T-helper 2 cell (primary cell): ENCODE results near the gene FTL.

Experiments used
- DNase-seq, 5 experiments: peaks; one replicate each; pipeline versions ENCODE4 v3.0.0 to v3.0.0-alpha.2; 2012 to 2022

Gene FTL

GRCh38 chr19:48946463-48947257 lies 18.4 kb upstream of the FTL start:
- no peak for DNase-seq

DNA sequence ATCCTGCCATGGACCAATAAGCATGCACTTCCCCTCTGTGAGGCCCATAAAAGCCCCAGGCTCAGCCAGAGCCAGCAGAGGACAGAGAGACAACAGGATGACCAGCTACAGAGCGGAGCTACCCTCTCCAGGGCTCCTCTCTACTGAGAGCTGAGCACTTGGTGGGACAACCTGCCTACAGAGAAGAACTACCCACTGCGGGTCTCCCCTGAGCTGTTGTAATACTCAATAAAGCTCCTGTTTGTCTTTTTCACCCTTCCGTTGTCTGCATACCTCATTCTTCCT lies 17.9 kb upstream of the FTL start:
- DNase-seq: no peak

- no peak for DNase-seq
Observed at GRCh38 chr19:48950159-48950558, 14.9 kb upstream of the FTL start.

DNA sequence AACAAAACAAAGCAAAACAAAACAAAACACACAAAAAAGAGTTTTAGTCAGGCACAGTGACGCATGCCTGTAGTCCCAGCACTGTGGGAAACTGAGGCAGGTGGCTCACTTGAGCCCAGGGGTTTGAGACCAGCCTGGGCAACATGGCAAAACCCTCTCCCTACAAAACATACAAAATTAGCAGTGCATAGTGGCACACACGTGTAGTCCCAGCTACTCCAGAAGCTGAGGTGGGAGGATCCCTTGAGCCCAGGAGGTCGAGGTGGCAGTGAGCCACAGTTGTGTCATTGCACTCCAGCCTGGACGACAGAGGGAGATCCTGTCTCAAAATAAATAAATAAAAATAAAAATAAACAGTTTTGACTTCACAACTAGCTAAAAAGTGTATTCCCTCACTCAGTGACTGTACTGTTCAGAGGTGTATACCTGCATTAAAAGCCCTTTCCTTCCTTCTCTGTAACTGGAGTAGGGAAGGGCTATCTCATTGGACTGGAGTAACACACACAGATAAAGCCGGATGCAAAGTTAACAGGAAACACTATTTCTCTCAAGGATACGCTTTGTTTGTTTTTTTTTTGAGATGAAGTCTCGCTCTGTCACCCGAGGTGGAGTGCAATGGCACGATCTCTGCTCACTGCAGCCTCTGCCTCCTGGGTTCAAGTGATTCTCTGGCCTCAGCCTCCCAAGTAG lies 14.1 kb upstream of the FTL start:
- DNase-seq: no peak

GRCh38 chr19:48953141-48953540 lies 12.0 kb upstream of the FTL start:
- DNase-seq: no peak

DNA sequence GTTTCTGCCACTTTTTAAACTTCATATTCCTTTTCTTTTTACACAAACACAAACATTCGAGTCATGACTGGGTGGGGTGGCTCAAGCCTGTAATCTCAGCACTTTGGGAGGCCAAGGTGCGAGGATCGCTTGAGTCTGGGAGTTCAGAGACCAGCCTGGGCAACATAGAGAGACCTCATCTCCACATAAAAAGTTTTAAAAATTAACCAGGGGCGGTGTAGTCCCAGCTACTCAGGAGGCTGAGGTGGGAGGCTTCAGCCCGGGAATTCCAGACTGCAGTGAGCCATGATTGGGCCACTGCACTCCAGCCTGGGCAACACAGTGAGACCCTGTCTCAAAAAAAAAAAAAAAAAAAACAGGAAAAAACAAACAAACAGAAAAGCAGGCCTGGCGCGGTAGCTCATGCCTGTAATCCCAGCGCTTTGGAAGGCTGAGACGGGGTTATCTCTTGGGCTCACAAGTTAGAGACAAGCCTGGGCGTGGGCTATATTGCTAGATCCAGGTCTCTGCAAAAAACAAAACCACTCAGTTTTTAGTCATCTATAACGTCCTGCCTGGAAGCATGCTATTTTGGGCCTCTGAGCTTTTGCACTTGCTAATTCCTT lies 11.0 kb upstream of the FTL start:
- no peak for DNase-seq

DNA sequence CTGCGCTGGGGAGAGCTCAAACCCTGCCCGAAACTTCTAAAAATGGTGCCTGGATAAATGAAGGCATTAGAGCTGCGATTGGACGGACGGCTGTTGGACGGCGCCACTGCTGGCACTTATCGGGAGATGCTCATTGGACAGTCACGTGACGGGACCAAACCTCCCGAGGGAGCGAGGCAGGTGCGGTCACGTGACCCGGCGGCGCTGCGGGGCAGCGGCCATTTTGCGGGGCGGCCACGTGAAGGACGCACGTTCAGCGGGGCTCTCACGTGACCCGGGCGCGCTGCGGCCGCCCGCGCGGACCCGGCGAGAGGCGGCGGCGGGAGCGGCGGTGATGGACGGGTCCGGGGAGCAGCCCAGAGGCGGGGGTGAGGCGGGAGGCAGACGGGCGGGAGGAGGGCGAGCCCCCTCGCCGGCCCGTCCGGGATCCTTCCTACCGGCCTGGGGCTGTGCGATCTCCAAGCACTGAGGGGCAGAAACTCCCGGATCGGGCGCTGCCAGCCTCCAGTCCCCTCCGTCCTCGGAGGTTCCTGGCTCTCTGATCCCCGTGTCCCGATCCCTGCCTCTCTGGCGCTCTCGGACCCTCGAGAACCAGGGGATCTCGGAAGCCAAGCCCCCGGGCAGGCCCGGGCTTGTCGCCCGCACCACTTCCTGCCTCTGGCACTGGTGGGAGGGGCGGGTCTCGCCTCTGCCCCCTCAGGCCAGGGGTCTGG lies 10.4 kb upstream of the FTL start, which contains the start of gene BAX:
BAX (plus strand) TSS at position 281 of the 713 bp plus-strand sequence; CDS start at position 335, 54 bp downstream.
- DNase-seq: peak; percentile 66 to 96 (median 79)

GRCh38 chr19:48955308-48955958 lies 9.7 kb upstream of the FTL start:
- DNase-seq: no peak

- DNase-seq: no peak
Observed at GRCh38 chr19:48958006-48958405, 7.1 kb upstream of the FTL start.

DNA sequence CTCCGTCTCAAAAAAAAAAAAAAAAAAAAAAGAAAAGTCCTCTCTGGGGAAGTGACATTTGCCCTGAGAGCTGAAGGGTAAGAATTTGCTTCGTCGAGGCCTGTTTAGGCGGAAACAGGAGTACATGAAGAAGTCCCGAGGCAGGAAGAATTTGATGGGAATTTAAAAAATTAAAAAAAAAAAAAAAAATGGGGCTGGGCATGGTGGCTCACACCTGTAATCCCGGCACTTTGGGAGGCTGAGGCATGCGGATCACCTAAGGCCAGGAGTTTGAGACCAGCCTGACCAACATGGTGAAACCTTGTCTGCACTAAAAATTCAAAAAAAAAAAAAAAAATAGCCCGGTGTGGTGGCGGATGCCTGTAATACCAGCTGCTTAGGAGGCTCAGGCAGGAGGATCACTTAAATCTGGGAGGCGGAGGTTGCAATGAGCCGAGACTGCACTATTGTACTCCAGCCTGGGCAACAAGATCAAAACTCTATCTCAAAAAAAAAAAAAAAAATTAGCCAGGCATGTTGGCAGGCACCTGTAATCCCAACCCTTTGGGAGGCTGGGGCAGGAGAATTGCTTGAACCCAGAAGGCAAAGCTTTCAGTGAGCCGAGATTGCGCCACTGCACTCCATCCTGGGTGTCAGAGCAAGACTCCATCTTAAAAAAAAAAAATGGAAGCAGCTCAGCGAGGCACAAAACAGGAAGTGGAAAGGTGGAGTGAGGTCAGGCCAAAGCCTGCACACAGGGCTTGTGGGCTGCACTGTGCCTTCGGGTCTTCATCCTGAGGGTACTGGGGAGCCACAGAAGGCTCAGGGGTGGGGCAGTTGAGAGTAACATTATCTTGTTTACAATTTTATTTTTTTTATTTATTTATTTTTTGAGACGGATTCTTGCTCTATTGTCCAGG lies 5.5 kb upstream of the FTL start:
- peak in 1 of 5 experiments; percentile 65 for DNase-seq

DNA sequence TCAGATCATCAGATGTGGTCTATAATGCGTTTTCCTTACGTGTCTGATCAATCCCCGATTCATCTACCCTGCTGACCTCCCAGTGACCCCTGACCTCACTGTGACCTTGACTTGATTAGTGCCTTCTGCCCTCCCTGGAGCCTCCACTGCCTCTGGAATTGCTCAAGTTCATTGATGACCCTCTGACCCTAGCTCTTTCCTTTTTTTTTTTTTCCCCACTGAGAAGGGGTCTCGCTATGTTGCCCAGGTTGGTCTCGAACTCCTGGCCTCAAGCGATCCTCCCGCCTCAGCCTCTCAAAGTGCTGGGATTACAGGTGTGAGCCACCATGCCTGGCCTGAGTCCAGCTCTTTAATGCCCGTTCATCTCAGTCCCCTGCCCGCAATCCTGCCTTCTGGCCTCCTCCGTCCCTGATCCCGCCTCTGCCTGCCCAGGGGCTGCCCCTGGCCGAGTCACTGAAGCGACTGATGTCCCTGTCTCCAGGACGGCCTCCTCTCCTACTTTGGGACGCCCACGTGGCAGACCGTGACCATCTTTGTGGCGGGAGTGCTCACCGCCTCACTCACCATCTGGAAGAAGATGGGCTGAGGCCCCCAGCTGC lies 4.0 kb upstream of the FTL start:
- no peak for DNase-seq

GRCh38 chr19:48961673-48962028 lies 3.5 kb upstream of the FTL start:
- DNase-seq: no peak

GRCh38 chr19:48962029-48962848 lies 2.9 kb upstream of the FTL start:
- DNase-seq: peak in 2 of 5 experiments; percentile 30 to 61

DNA sequence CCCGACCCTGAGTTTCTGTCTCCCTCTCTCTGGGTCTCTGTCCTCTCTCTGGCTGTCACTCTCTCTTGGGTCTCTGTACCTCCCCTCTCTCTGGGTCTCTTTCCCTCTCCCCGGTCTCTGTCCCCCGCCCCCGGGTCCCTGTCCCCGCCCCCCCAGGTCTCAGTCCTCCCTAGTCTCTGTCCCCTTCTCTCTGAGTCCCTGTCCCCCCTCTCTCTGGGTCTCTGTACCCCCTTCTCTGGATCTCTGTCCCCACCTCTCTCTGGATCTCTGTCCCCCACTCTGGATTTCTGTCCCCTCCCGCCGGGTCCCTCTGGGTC lies 2.3 kb upstream of the FTL start:
- DNase-seq: no peak

DNA sequence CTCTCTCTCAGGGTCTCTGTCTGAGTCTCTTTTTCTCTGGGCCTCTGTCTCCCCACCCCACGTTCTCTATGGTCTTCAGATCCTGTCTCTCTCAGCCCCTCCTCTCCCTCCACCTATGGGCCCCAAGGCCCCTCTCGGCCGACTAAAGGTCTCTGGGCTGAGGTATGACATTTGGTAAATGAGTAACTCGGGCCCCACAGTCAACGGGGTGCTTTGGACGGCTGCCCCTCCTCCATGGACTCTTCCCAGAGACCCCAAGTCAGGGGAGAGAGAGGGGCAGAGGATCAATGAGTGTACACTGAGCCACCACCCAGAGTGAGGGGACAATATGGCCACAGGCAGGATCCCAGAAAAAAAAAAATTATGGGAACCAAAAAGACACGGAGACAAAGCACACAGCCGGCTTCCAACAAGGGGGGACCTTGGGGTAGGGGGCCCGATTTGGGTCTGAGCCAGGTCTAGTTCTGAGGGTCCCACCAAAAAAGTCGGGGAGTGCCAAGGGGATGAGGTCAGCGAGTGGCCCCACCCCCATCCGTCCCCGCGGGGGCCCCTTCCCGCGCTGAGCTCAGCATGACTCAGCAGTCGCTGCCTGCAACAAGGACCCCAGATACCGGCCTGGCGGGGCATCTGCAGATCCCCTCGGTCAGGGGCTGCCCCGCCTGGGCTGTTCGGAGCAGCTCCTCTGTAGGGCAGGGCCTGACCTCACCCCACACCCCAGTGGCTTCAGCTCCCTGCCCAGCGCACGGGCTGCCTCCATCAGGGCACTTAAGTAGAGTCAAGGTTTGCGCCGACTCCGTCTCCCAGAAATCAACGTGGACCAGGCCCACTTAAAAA lies 1.5 kb upstream of the FTL start:
- DNase-seq: peak; percentile 19 to 70 (median 29)

- no peak for DNase-seq
Observed at GRCh38 chr19:48964205-48965039, 687 bp upstream of the FTL start.

DNA sequence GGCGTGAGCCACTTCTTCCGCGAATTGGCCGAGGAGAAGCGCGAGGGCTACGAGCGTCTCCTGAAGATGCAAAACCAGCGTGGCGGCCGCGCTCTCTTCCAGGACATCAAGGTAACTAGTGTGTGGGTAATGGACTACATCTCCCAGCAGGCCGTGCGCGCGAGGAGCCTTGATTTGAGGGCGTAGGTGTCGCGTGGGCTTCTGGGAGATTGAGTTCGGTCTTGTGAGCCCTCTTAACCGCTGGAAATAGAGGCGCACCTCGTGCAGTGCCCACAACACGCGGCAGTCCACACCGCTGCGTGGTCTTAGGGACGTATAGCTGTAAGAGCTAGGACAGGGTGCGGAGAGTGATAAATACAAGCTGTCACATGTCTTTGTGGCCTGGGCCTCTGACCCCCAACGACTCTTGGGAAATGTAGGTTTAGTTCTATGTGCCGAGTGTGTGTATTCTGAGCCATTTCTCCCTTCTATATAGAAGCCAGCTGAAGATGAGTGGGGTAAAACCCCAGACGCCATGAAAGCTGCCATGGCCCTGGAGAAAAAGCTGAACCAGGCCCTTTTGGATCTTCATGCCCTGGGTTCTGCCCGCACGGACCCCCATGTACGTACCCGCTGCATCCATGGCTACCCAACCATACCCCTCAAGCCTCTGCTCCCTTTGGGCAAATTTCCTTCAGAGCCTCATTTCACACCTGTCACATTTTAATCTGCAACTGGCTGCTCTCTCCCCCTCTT lies 864 bp downstream of the FTL start:
- DNase-seq: peak; percentile 76 to 94 (median 86)
